ENCODE results near the gene SLC38A11. TPM values are rescaled to one million over a fixed set of nuclear protein-coding genes. Genes with fewer than 3 reads are reported as not detected.

SLC38A11 gene
- total and polyA plus RNA-seq, 2 experiments from 2014 or later = not detected

DNA sequence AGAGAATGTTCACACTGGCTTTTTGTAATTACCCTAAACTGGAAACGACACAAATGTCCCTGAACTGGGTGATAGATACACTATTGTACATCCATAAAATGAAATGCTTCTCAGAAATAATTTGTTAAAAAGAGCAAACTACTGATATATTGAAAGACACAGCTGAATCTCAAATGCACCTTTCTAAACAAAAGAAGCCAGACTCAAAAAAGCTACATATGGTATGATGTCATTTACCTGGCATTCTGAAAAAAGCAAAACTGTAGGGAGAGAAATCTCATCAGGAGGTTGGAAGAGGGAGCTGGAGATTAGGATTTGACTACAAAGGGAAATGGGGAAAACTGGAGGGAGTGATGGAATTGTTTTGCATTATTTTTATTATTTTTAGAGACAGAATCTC lies 12.0 kb downstream of the SLC38A11 start:
- no peaks in the 10 kb centered on the region for H3K36me3 Mint-ChIP-seq (ENCODE audit: low read depth)
- no peak overlapping the region for H3K27ac Mint-ChIP-seq

More for the DNA sequence above, 12.0 kb downstream of the SLC38A11 start:
- no peak overlapping the region for H3K4me3 ChIP-seq
- H3K4me1 ChIP-seq (ENCODE audit: insufficient read depth) = no peaks in the 10 kb centered on the region
- no peak overlapping the region for H3K27ac ChIP-seq (ENCODE audit: low read depth)
- DNase-seq (ENCODE audit: low spot score) = no peak
- H3F3A ChIP-seq (replicated peaks; ENCODE audit: low read depth) = no peaks in the 10 kb centered on the region
- no peak overlapping the region for H3K4me2 ChIP-seq
- H3K4me3 Mint-ChIP-seq = no peak overlapping the region
- no peaks in the 10 kb centered on the region for H3K4me1 Mint-ChIP-seq
- H3K27me3 Mint-ChIP-seq (ENCODE audit: insufficient read depth, low read depth, poor library complexity) = no peaks in the 10 kb centered on the region
- H3K27me3 ChIP-seq (ENCODE audit: insufficient read depth) = no peaks in the 10 kb centered on the region
- TF ChIP-seq ZNF331 (CRISPR knock-in tag; IDR thresholded peaks at IDR 0.05; ENCODE audit: low read depth) = no peak
- no peak for TF ChIP-seq EZH2phosphoT487 (IDR thresholded peaks at IDR 0.05; ENCODE audit: unreplicated experiment)
- TF ChIP-seq NANOG (IDR thresholded peaks at IDR 0.05; ENCODE audit: borderline replicate concordance) = no peak
- no peak for TF ChIP-seq EZH2 (IDR thresholded peaks at IDR 0.05; ENCODE audit: low read depth, unreplicated experiment)
- TF ChIP-seq, protein P1, sequence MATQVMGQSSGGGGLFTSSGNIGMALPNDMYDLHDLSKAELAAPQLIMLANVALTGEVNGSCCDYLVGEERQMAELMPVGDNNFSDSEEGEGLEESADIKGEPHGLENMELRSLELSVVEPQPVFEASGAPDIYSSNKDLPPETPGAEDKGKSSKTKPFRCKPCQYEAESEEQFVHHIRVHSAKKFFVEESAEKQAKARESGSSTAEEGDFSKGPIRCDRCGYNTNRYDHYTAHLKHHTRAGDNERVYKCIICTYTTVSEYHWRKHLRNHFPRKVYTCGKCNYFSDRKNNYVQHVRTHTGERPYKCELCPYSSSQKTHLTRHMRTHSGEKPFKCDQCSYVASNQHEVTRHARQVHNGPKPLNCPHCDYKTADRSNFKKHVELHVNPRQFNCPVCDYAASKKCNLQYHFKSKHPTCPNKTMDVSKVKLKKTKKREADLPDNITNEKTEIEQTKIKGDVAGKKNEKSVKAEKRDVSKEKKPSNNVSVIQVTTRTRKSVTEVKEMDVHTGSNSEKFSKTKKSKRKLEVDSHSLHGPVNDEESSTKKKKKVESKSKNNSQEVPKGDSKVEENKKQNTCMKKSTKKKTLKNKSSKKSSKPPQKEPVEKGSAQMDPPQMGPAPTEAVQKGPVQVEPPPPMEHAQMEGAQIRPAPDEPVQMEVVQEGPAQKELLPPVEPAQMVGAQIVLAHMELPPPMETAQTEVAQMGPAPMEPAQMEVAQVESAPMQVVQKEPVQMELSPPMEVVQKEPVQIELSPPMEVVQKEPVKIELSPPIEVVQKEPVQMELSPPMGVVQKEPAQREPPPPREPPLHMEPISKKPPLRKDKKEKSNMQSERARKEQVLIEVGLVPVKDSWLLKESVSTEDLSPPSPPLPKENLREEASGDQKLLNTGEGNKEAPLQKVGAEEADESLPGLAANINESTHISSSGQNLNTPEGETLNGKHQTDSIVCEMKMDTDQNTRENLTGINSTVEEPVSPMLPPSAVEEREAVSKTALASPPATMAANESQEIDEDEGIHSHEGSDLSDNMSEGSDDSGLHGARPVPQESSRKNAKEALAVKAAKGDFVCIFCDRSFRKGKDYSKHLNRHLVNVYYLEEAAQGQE (IDR thresholded peaks at IDR 0.05; ENCODE audit: unreplicated experiment) = no peak
- no peak for TF ChIP-seq CREB1 (CRISPR knock-in tag; IDR thresholded peaks at IDR 0.05; ENCODE audit: low read depth)
- TF ChIP-seq STAT1 (IDR thresholded peaks at IDR 0.05; ENCODE audit: unreplicated experiment) = no peak
- TF ChIP-seq, protein P2, sequence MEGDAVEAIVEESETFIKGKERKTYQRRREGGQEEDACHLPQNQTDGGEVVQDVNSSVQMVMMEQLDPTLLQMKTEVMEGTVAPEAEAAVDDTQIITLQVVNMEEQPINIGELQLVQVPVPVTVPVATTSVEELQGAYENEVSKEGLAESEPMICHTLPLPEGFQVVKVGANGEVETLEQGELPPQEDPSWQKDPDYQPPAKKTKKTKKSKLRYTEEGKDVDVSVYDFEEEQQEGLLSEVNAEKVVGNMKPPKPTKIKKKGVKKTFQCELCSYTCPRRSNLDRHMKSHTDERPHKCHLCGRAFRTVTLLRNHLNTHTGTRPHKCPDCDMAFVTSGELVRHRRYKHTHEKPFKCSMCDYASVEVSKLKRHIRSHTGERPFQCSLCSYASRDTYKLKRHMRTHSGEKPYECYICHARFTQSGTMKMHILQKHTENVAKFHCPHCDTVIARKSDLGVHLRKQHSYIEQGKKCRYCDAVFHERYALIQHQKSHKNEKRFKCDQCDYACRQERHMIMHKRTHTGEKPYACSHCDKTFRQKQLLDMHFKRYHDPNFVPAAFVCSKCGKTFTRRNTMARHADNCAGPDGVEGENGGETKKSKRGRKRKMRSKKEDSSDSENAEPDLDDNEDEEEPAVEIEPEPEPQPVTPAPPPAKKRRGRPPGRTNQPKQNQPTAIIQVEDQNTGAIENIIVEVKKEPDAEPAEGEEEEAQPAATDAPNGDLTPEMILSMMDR (conservative IDR thresholded peaks at IDR 0.05; ENCODE audit: low read depth in 2 of 2) = no peak
- no peak for TF ChIP-seq JUNB (IDR thresholded peaks at IDR 0.05; ENCODE audit: unreplicated experiment)
- TF ChIP-seq POLR2AphosphoS5 (IDR thresholded peaks at IDR 0.05; ENCODE audit: low read depth) = no peak
- TF ChIP-seq ZNF114 (CRISPR knock-in tag; IDR thresholded peaks at IDR 0.05) = no peak
- no peak for TF ChIP-seq ZNF462 (CRISPR knock-in tag; IDR thresholded peaks at IDR 0.05)
- H3K36me3 ChIP-seq (ENCODE audit: insufficient read depth) = no peaks in the 10 kb centered on the region
- ATAC-seq = no peak
- peak overlapping the region; percentile 45; the same call in 1 of the 2 replicates for H2AFZ ChIP-seq
- no peaks in the 10 kb centered on the region for H4K20me1 ChIP-seq (replicated peaks; ENCODE audit: insufficient read depth)
- H3K79me2 ChIP-seq (replicated peaks; ENCODE audit: insufficient read depth) = no peaks in the 10 kb centered on the region
- no peaks in the 10 kb centered on the region for H3K9me3 Mint-ChIP-seq
- no peaks in the 10 kb centered on the region for H3K9me2 ChIP-seq (ENCODE audit: insufficient read depth)

Measured in GM23338 (cell line).